UCSD-AML1 (cell line): ENCODE results near the gene B9D1.

Experiments used
- DNase-seq: peaks from one replicate; lab custom pipeline; 2025; ENCODE audit not compliant: unreplicated experiment; lab: John Stamatoyannopoulos, UW

B9D1 gene

GRCh38 chr17:19388791-19389785, 26.6 kb upstream of the B9D1 start:
- no peak for DNase-seq

GRCh38 chr17:19387921-19388521, 25.5 kb upstream of the B9D1 start:
- no peak for DNase-seq

GRCh38 chr17:19386974-19387920, 24.7 kb upstream of the B9D1 start, which contains the start of gene MFAP4:
Gene MFAP4, minus strand, starts transcription at chr17:19387190. Its CDS starts 35 bp downstream, at chr17:19387155.
- DNase-seq: no peak

GRCh38 chr17:19386051-19386929, 23.8 kb upstream of the B9D1 start:
- no peak for DNase-seq

- no peak for DNase-seq
Observed at GRCh38 chr17:19385521-19385983, 23.0 kb upstream of the B9D1 start.

DNA sequence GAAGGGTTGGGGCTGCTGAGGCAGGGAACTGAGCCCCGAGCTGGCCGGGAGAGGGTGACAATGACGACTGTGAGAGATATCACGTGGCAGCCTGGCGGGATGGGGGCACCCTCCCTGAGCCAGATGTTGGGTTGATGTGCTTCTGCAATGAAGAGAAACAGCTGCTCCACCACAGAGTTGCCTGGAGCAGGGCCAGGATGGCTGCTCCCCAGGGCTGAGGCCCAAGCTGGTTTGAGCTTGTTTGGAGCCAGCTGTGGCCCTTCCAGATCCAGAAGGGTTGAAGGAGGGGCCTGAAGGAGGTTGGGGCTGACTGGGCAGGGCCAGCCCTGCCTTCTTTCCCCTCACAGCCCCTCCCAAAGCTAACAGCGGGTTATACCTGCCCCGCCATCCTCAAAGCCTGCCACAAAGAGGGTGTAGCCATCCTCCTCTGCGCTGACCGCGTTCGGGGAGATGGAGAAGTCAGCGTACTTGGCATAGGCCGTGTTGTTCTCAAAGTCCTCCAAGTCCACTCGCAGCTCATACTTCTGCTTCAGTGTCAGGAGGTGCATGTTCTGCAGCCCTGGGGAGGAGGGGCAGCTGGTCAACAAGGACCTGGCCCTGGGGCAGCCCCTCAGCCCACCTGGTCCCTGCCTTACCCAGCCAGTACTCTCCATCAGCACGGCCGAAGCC, 22.3 kb upstream of the B9D1 start:
- DNase-seq: no peak

DNA sequence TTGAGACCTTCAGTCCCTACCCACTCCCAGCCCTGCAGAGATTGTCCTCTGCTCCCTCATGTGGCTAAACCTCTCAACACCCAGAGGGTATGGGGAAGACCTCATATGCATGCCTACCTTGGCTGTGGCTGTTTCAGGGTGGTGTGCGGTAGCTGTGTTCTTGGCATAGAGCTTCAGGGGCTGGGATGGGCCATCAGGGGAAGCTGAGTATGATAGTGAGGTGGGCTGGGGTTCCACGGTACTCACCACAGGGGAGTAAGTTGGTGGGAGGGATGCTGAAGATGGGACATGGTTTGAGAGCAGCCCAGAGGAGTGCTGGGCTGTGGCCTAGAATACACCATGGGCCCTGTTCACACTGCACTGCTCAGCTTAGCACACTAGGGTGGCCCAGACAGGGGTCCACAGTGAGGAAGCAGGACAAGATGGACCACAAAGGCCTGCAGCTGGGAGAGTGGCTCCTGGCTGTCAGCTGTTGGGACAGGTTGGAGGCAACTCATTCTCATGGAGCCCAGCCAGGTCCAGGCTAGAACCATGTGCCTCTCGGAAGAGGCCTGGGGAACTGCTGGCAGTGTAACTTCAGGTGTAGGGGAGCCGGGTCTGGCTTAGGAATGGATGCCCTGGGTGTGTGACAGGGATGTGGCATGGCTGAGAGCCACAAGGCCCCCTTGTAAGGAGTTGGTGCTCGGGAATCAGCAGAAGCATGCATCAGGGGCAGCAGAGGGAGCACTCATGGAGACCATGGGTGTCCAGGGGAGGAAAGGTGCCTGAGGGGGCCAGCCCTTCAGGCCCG, 21.4 kb upstream of the B9D1 start:
- no peak for DNase-seq

DNA sequence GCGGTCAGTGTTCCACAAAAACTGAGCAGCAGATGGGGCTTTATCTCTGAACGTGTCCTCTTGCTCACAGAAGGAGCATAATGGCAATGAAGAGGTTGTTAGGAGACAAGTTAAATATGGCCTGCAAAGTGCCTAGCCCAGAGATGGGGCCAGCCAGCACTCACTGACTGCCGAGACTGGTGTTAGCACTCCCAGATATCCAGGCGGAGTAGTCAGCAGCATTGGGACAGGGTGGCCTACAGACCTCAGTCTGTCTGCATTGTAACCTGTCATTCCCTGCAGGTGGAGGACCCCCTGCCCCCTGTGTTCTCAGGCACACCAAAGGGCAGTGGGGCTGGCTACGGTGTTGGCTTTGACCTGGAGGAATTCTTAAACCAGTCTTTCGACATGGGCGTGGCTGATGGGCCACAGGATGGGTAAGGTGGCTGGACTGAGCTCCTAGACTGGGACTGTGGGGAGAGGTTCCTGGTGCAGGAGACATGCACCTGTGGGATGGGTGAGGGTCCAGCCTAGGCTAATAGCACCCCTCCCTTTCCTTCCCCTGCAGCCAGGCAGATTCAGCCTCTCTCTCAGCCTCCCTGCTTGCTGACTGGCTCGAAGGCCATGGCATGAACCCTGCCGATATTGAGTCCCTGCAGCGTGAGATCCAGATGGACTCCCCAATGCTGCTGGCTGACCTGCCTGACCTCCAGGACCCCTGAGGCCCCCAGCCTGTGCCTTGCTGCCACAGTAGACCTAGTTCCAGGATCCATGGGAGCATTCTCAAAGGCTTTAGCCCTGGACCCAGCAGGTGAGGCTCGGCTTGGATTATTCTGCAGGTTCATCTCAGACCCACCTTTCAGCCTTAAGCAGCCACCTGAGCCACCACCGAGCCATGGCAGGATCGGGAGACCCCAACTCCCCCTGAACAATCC, 20.3 kb upstream of the B9D1 start:
- DNase-seq: no peak

DNA sequence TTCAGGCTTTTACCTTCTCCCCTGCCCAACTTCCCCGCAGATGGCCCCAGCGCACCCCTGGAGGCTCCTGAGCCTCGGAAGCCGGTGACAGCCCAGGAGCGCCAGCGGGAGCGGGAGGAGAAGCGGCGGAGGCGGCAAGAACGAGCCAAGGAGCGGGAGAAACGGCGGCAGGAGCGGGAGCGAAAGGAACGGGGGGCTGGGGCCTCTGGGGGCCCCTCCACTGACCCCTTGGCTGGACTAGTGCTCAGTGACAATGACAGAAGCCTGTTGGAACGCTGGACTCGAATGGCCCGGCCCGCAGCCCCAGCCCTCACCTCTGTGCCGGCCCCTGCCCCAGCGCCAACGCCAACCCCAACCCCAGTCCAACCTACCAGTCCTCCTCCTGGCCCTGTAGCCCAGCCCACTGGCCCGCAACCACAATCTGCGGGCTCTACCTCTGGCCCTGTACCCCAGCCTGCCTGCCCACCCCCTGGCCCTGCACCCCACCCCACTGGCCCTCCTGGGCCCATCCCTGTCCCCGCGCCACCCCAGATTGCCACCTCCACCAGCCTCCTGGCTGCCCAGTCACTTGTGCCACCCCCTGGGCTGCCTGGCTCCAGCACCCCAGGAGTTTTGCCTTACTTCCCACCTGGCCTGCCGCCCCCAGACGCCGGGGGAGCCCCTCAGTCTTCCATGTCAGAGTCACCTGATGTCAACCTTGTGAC, 19.4 kb upstream of the B9D1 start:
- no peak for DNase-seq

- DNase-seq: no peak
Observed at GRCh38 chr17:19381361-19381740, 18.8 kb upstream of the B9D1 start.

- no peak for DNase-seq
Observed at GRCh38 chr17:19380481-19381301, 18.2 kb upstream of the B9D1 start.

- DNase-seq: no peak
Observed at GRCh38 chr17:19379361-19380065, 17.0 kb upstream of the B9D1 start.

DNA sequence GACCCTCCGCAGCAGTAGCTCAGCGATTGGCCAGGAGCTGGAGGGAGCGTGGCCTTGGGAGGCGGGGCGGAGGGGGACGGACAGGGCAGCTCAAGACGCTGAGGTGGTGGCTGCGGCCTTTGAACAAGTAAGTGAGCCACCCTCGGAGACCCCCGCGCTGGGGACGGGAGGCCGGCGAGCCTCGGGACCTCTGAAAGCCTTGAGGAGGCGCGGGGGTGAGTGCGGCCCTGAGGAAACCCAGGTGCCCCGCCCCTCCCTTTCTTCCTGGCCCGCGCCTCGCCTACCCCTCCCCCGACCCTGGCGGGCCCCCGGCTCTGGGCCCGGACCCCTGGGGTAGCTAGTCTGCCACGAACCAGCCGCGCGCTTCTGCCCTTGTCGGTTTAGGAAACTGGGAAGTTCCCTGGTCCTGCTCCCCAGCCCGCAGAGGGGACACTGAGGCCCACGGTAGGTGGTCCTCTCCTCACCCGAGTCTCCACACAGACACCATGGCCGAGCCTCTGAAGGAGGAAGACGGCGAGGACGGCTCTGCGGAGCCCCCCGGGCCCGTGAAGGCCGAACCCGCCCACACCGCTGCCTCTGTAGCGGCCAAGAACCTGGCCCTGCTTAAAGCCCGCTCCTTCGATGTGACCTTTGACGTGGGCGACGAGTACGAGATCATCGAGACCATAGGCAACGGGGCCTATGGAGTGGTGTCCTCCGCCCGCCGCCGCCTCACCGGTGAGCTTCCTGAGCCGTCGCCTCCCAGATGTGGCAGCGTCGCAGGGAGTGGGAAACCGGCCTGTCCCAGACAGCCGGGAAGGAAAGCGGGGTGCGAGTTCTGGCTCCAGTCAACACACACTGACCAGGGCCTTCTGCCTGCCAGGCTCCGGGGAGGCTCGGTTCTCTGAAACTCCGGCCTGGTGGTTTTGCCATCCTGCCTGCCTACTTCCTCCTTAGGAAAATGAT, 16.2 kb upstream of the B9D1 start, which contains the start of gene MAPK7:
MAPK7 (plus strand) TSS at position 83 of the 945 bp plus-strand sequence; CDS start at position 486, 403 bp downstream.
- no peak for DNase-seq
